Colonic mucosa (tissue), 4 donors: Measurements from ENCODE around the gene MED31. TPM values are rescaled to one million over a fixed set of nuclear protein-coding genes. Genes with fewer than 3 reads are reported as not detected.

Experiments used
- DNase-seq: peaks from one replicate; pipeline ENCODE4 v3.0.0-alpha.2; 2020
- H3K27ac ChIP-seq: fragments of 200-600 bp; one replicate; pipeline ENCODE4 v1.8.0; 2021
- H3K27me3 ChIP-seq: fragments of 200-600 bp; one replicate; pipeline ENCODE4 v1.8.0; 2021
- H3K36me3 ChIP-seq: fragments of 200-600 bp; one replicate; pipeline ENCODE4 v1.8.0; 2021
- H3K4me1 ChIP-seq: fragments of 200-600 bp; one replicate; pipeline ENCODE4 v1.8.0; 2021; ENCODE audit warnings: mild to moderate bottlenecking
- H3K4me3 ChIP-seq: fragments of 200-600 bp; one replicate; pipeline ENCODE4 v1.8.0; 2021
- H3K9ac ChIP-seq, 2 donors: one replicate each; pipeline ENCODE4 v1.7.0; 2013; ENCODE audit warnings: control low read depth in 2 of 2, low read depth in 2 of 2, low read length in 2 of 2
- H3K9me3 ChIP-seq: fragments of 200-600 bp; one replicate; pipeline ENCODE4 v1.8.0; 2021
- CTCF ChIP-seq: fragments of 200-600 bp; IDR thresholded peaks from one replicate; pipeline ENCODE4 v1.8.0; 2022; ENCODE audit warnings: antibody characterized with exemption, mild to moderate bottlenecking
- intact Hi-C: fragments of 100-400 bp; cut with DNase I; formaldehyde crosslinking; loops from one replicate; pipeline ENCODE4 v1.14.1; 2022
- total RNA-seq, 2 donors: library from RNA; stranded (reverse); fragmentation: NEBNext Ultra II Directional in 1 of 2; extraction: Animal tissue kit (Norgen Biotek cat#: 25700) in 1 of 2; gene quantifications; one replicate each; pipeline ENCODE4 v1.2.1, GENCODE V29; 2021
- donor health status: healthy.
- donor health status: DM: no; HTN: no; CAD: no.
- donor health status: DM: no; HTN: no; CAD: no.

Gene MED31
- total RNA-seq, 2 donors from 2014 or later, result 14.3 to 15.2 TPM

- H3K4me1 ChIP-seq, result peaks cover 9% of the 10 kb centered on the region
- H3K27ac ChIP-seq, result peak within 1 kb of the TSS; percentile 81
- H3K4me3 ChIP-seq, result peak within 1 kb of the TSS; percentile 98
- peak within 1 kb of the TSS; percentile 82 to 87 for H3K9ac ChIP-seq
- peak; percentile 94 for DNase-seq
- intact Hi-C loops, result no loop called here
- no peak for TF ChIP-seq CTCF
- no peaks in the 10 kb centered on the region for H3K27me3 ChIP-seq
- H3K9me3 ChIP-seq, result no peaks in the 10 kb centered on the region
- H3K36me3 ChIP-seq, result peaks cover 5% of the 10 kb centered on the region
These were observed 10.7 kb downstream of the MED31 start, which contains the start of the genes KIAA0753 and TXNDC17 for GRCh38 chr17:6640536-6641246. TSS of gene KIAA0753 (minus strand) at chr17:6640711. CDS start at chr17:6635103, 5,608 bp downstream. TSS of gene TXNDC17 (plus strand) at chr17:6641060. CDS start at chr17:6641083, 23 bp downstream.

GRCh38 chr17:6639586-6640535 is 11.5 kb downstream of the MED31 start:
- Histone ChIP-seq H3K27ac (peak overlapping the region; percentile 81), H3K9ac (peak overlapping the region; percentile 82 to 87), H3K4me1 (peaks cover 9% of the 10 kb centered on the region), H3K27me3 (no peaks in the 10 kb centered on the region), H3K9me3 (no peaks in the 10 kb centered on the region), H3K36me3 (peaks cover 3% of the 10 kb centered on the region), H3K4me3 (peak overlapping the region; percentile 98)
- DNase-seq, result peak; percentile 42
- TF ChIP-seq CTCF, result no peak
- intact Hi-C loops, result loop anchor here (10.0 kb wide), 1 partner anchor 65 kb away; no protein-coding TSS in a partner anchor

- no peak for TF ChIP-seq CTCF
- Histone ChIP-seq H3K27ac (no peak overlapping the region), H3K36me3 (no peaks in the 10 kb centered on the region), H3K4me3 (peak overlapping the region; percentile 98), H3K9me3 (no peaks in the 10 kb centered on the region), H3K9ac (peak overlapping the region; percentile 76 to 82), H3K4me1 (peaks cover 9% of the 10 kb centered on the region), H3K27me3 (no peaks in the 10 kb centered on the region)
- peak; percentile 22 for DNase-seq
- intact Hi-C loops, result loop anchor here (10.0 kb wide), 1 partner anchor 64 kb away; no protein-coding TSS in a partner anchor
These were observed 12.3 kb downstream of the MED31 start for GRCh38 chr17:6639014-6639585.

GRCh38 chr17:6638046-6638908 is 13.1 kb downstream of the MED31 start:
- TF ChIP-seq CTCF, result no peak
- H3K27me3 ChIP-seq, result no peaks in the 10 kb centered on the region
- H3K9me3 ChIP-seq, result no peaks in the 10 kb centered on the region
- no peak overlapping the region for H3K27ac ChIP-seq
- no peak overlapping the region for H3K9ac ChIP-seq
- intact Hi-C loops, result loop anchor here (10.0 kb wide), 1 partner anchor 63 kb away; no protein-coding TSS in a partner anchor
- H3K4me3 ChIP-seq, result no peak overlapping the region
- no peaks in the 10 kb centered on the region for H3K36me3 ChIP-seq
- peaks cover 9% of the 10 kb centered on the region for H3K4me1 ChIP-seq
- no peak for DNase-seq
